Spleen (tissue), 7 donors: Measurements from ENCODE around the gene MAP3K5.

Source experiments
- CTCF ChIP-seq, 11 experiments: fragments of 200-600 bp in 7 of 11; fragments of 450-650 bp in 4 of 11; sonication (generic) in 4 of 11; IDR thresholded peaks in 8 of 11; conservative IDR thresholded peaks in 3 of 11; 1 replicate in 7 of 11; 2 replicates in 4 of 11; pipeline versions ENCODE4 v1.4.0 to v1.8.0; 2016 to 2021; ENCODE audit warnings: antibody characterized with exemption in 11 of 11, inconsistent platforms in 4 of 11, mild to moderate bottlenecking in 1 of 11
- POLR2A ChIP-seq, 3 donors: fragments of 450-650 bp; IDR thresholded peaks; one replicate each; pipeline ENCODE4 v1.5.1; 2017; ENCODE audit warnings: antibody characterized with exemption in 3 of 3, mild to moderate bottlenecking in 1 of 3
- POLR2AphosphoS5 ChIP-seq, 3 donors: sonication (generic); formaldehyde crosslinking; IDR thresholded peaks; one replicate each; pipeline ENCODE4 v1.5.1; 2017; ENCODE audit warnings: antibody characterized with exemption in 3 of 3
- donor health status: DM: no; HTN: no; CAD: no; lungs with moderate emphysema.
- donor health status: DM: no; HTN: no; CAD: no.
- donor health status: DM: no; HTN: no; CAD: no.

- TF ChIP-seq CTCF (IDR thresholded peaks at IDR 0.05 in 8 of 11, conservative IDR thresholded peaks at IDR 0.05 in 3 of 11) (no peak), POLR2AphosphoS5 (IDR thresholded peaks at IDR 0.05) (no peak), POLR2A (IDR thresholded peaks at IDR 0.05) (no peak)
Measured at GRCh38 chr6:136725124-136725523, 67.2 kb downstream of the MAP3K5 start.
